DMS 273 (cell line): Measurements from ENCODE around the gene PLLP.
"Not testable (repeated sequence)": the region's sequence is repeated elsewhere in the genome, so short reads cannot be mapped to it uniquely, and the experiment has no call there.

ENCODE experiments used
- DNase-seq: peaks from one replicate; lab custom pipeline; 2025; ENCODE audit not compliant: unreplicated experiment; lab: John Stamatoyannopoulos, UW

PLLP gene

DNA sequence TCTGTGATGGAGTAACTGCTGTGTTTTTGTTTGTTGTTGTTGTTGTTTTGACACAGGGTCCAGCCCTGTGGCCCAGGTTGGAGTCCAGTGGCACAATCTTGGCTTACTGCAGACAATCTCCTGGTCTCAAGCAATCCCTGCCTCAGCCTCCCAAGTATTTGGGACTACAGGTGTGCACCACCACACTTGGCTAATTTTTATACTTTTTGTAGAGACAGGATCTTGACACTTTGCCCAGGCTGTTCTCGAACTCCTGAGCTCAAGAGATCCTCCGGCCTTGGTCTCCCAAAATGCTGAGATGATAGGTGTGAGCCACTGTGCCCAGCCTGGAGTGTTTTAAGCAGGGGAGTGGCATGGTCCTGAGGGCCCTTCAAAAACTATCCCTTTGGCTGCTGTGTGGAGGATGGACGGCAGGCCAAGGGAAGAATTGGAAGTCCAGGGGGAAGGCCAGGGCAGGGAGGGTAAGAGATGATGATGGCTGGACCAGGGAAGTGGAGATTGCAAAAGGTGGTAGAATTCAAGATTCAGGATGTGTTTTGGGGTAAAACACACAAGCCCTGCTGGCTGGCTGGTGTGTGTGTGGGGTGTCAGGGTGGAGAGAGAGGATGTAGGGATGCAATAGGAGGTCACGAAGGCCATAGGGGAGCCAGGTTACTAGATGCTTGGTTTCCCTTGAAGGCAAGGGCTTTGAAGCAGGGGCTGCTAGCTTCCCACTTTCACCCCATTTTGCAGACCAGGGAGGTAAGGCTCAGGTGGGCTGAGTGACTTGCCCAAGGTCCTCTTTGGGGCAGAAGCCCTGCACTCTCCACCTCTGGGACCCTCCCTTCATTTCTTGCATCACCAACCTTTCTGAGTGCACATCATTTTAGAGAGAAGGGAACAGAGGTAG is 18.8 kb upstream of the PLLP start:
- DNase-seq = no peak

DNA sequence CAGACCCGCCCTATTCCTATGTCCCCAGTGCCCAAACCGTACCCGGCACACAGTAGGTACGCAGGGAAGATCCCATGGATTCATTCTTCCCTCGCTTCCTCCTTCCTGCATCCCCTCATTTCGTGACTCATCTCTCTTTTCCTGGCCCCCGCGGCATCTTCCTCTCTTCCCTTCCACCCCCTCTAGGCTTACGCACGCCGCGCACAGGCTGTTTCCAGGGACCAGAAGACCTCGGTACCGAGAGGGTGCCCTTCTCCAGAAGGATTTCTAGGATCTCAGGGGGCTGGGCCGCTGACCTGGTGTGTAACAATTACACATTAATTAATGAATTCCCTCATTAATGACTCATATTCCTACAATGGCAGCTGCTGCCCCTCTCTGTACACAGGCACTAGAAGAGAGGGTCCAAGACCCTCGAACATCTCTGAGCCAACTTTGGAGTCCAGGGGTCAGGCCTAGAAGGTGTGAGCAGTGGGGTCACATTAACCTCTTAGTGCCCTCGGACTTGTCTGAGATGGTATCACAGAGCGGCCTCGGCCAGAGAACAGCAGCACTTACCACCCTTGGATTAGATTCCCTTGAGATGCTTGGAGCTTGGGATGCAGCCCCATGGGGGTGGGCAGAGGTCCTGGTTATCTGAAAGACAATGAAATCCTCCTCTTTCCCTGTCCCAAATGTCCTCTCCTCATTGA is 16.8 kb upstream of the PLLP start:
- no peak for DNase-seq

DNA sequence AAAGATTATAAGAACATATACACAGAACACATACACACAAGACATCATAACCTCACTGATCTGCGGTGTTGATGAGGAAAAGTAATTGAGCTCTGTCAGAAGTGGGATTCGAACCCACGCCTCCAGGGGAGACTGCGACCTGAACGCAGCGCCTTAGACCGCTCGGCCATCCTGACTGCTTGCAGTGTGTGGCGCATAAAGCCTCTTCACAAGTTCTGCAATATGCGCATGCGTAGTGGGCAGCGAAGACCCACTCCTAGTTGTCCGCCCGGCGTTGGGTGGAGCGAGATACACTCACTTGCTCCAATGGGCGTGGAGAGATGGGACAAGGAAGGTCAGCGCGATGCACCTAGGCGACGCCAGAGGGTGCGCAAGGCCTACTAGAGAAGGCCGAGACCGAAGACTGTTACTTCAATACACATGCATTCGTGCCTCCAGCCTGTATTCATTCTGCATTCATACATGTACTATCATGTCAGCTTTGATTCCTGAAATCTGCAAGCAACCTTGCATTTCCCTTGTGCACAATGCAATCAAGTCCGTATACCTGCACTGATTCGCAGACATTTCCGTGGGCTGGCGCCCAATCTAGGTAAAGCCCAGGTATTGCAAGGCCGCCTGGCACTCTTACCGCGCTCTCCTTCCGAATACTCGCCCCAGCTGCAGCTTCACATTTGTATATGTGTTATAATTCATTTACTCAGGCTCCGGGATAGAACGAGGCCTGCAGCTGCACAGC is 16.1 kb upstream of the PLLP start:
- peak; percentile 99 for DNase-seq

DNA sequence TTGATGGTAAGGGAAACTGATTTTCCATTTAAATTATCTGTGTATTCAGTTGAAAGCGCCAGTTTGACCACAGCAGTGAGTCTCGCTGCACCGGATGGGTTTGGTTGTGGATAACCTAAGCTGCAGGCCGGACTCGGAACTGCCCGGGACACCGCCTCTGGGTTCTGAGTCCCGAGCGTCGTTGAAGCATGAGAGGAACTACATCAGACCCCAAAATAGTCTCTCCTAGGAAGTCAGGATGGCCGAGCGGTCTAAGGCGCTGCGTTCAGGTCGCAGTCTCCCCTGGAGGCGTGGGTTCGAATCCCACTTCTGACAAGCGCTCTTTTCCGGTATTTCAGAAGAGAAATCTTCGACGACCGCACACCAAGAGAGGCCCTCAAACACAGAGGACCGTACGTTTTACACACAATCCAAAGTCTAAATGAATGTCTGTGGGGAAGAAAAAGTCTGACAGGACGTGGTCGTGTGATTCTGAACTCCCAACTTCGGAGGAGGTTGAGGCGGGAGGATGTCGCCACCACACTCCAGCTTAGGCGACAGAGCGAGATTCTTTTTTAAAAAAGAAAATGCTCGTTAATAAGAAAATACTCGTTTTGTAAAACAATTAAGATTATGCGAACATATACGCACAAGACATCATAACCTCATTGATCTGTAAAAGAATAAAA is 15.4 kb upstream of the PLLP start:
- DNase-seq = peak; percentile 97

DNA sequence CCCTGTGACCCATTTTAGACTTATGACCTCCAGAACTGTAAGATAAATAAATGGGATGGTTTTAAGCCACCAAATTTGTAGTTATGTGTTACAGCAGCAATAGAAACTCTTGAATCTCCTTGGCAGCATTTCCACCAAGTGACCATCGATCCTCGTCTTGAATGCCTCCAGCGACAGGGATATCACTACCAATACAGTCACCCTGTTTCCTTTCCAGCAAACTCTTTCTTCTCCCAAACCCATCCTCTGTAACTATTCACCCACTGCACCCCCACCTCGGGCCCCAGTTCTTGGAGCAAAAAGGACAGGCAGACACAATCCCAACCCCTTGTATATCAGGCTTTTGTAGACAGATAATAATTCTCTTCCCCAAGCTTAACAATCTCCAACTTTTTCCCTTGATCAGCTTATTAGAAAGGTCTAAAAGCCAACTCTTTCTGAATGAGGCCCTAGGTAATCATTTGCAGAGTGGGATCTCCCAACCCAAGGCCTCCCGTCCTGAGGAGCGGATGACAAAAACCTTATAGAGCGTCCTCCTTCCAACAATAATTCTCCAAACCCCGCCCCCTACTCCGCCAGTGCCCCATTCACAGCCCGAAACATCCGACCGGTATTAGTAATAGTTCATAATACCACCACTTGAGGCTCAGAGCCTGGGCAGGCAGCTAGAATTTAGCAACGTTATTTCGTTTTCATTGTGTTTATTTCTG is 14.7 kb upstream of the PLLP start:
- DNase-seq = peak; percentile 93

DNA sequence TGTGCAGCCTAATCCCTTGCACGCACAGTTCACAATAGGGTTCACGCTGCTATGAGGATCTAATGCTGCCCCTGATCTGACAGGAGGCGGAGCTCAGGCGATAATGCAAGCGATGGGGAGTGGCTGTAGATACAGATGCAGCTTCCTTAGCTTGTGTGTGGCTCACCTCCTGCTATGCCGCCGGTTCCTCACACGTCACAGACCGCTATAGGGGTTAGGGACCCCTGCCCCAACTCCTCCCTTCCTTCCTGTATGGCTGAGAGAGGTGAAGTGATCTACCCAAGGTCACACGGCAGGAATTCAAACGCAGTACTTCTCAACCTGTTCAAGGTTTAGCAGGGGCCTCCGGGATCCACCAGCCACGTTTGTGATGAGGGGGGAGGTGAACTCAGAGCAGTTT is 13.4 kb upstream of the PLLP start:
- DNase-seq = no peak

DNA sequence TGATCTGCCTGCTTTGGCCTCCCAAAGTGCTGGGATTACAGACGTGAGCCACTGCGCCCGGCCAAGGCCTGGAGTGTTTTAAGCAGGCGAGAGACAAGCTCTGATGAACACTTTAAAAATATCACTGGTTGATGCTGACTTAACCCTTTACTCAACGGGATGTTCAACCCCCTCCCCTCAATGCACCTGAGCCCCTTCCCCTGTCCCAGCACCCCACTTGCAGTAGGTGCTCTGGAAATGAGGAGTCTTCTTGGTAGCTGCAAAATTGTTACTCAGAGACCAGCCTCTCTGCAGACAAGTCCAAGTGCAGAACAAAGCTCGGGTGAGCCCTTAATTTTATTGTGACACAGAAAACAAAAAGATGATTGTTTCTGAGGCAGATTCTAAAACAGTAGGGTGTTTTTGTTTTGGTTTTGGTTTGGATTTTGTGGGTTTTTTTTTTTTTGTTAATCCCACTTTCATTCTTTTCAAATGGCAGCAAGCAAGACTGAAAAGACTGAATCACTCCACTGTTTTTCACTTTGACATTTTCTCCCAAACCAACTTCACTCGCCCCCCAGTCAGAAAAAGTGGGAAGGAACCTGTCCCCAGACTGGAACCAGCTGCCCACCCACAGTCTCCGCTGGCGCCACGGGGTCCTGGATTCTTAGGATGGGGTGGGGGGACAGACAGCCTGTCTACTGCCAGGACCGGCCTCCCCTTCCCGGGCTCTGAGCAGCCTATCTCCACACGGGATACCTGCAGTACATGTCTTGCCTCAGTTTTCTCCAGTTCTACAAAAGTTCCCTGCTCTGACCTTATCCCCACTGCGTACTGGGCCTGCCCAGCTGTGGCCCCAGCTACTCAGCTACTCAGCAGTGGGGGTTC is 5.2 kb upstream of the PLLP start:
- DNase-seq = no peak

DNA sequence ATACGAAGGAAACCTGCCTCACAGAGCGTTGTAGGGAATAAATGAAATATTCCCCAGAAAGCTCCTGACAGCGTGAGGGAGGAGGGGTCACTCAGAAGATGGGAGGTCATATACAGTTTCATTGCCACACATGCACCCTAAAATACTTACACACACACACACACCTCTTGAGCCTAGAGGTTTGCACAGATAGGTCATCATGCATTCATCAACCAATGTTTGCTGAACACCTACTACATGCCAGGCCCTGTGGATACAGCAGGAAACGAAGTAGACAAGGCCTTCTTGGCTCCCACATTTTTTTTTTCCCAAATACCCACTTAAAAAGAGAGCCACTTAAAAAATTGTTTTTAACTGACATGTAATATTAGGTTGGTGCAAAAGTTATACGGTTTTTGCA is 907 bp upstream of the PLLP start:
- DNase-seq = no peak

DNA sequence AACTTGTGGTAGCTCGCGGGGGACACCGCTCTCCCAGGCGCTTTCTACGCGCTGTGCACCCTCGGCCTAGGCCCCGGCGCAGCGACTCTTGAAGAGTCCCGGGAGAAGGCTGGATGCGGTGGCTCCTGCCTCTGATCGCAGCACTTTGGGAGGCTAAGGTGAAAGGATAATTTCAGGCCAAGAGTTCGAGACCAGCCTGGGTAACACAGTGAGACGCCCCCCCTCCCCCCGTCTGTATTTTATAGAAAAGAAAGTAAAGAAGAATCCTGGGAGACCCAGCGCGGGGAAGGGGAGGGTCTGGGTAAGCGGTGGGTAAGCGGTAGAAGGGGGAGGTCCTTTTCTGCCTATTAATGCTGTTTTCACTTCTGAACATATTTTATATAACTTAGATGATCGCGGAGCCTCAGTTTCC is 486 bp upstream of the PLLP start:
- no peak for DNase-seq

DNA sequence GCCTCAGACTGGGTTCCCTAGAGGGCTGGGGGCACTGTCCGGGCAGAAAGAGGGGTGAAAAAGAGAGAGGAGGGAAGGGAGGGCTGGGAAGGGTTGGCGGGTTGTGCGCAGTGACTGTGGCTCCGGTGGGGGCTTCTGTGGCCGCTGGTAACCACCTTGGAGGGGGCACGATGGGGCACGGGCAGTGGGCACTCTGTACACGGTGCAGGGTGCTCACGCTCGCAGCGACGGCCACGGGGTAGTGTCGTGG is 588 bp downstream of the PLLP start:
- no peak for DNase-seq

DNA sequence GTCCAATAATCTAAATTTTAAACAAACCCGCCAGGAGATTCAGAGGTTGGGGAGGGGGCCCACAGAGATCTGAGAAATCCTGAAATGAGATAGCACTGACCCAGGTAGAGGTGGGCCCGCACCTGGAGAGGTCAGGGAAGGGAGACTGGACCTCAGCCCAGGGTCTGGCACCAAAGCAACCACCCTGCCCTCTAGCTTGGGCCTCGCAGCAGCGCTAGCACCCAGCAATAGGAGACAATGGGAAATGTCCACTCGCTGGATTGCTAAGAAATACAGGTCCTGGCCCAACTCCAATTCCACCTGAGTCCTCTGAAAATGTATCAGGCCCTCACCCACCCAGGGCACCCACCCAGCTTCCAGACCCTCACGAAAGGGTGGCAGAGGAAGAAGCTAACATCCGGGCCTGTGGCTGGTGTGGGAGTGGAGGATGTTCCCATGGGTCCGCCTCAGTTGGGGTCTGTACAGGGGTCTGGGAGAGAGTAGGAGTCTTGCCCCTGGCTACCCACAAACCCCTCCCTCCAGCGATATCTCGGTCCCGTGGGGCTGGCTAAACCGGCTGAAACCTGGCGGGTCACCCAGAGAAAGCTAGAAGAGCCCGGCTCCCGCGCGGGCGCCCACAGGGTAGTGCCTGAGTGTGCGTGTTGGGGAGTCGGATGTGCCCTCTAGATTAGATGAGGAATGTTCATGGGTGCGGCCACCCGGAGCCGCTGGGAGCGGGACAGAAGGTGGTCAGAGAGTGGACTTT is 1.1 kb downstream of the PLLP start:
- no peak for DNase-seq

DNA sequence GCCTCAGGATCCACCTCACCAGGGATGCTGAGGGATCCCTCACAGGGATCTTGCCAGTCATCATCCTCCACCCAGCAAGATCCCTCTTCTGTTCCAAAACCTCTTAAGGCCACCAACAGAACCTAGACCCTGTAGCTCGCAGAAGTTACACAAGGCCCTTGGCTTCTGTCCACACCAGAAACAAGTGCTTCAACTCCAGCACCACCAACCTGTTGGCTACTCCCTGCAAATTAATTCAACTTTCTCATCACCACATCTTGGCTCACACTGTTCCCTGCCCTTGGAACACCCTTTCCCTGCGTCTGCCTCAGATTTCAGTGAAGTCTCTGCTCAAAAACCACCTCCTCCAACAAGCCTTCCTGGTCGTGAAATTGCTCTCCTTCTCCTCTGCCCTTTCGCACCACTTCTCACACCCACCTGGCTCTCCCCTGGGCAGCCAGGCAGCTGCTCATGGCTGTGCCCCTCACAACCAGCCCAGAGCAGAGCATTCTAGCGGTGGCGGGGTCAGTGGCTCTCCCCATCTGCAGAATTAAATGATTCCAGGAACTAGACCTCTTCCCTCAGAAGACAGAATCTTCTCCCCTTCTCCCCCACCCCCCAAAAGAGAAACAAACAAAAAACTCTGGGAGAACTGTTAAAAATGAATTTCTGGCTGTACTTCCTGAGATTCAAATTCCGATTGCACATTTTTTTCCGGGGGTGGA is 1.8 kb downstream of the PLLP start:
- DNase-seq = no peak

DNA sequence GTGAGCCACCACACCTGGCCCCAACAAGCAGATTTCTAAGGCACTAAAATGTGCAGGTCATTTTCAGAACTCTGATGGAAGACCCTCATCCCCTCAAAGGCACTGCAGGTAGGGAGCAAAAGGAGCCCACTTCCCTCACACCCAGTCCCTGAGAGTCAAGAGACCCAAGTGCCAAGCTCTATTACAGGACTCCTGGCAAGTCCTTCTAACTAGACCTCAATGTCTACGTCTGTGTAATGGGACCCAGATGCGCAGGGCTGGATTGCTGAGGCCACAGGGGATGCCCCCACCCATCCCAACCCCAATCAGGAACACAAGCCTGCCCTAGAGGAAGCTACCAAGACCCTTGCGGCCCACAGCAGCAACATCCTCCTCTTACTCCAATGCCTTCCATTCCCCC is 2.7 kb downstream of the PLLP start:
- no peak for DNase-seq

DNA sequence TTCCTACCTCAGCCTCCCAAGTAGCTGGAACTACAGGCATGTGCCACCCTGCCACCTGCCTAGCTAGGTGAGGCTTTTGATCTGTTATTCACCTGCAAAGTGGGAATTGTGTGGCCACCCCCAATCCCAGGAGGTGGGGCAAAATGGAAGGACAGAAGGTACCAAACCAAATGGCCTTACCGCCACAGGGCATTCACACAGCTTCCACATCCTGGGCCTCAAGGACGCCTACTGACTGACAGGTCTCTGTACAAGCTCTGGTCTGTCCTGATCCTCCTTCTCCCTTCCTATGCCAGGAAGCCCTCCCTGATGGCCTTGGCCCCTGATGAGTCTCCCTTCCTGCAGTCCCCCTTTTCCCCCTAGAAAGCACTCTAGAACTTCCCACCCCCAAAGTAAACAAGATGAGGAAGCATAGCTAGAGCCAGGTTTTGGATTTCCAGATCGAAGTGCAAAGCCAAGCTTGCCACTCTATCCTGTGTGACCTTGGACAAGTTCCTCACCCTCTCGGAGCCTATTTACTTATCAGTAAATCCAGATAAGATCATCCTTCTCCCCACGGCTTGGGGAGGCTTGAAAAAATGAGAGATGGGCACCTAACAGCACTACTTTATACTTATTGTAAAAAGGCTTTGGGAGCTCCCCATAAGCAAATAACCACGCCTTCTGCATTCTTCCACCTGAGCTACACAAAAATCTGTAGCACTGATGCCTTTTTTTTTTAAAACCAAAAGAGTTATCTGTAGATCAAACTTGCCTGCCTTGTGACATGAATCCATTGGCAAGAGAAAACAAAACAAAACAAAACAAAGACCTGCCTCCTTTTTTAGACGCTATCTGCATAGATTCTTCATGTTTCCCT is 4.5 kb downstream of the PLLP start:
- DNase-seq = no peak

DNA sequence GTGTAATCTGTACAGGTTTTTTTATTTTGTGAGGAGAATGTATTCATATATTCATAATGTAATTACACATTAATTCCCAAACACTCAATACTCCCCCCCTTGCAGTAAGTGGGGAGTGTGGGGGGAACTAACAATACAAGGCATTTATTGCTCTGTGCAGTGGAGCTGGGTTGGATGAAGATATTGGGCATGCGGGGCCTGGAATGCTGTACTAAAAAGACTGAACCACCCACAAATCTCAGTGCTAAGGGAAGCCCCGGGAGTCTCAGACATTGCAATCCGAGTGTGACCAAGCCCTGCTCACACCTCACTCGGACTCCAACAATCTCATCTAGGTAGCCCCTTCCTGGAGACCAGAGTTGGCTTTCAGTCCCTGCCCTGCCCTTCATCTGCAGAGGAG is 6.0 kb downstream of the PLLP start:
- DNase-seq = no peak

DNA sequence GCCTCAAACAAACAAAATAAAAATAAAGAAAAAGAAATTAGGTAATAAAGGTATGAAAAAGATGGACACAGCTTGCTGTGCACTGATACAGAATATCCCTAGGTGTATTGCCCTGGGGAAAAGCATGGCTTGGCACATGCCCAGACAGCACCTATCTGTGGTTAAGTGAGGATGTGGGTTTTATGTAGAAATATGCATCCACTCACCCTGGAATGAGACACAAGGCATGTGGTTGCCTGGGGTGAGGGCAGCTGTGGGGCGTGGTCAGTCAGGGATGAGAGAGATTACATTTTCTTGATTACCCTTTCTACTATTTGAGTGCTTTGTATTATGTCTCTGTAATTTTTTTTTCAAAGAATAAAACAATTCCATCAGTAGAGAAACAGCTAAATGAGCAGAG is 6.9 kb downstream of the PLLP start:
- no peak for DNase-seq

DNA sequence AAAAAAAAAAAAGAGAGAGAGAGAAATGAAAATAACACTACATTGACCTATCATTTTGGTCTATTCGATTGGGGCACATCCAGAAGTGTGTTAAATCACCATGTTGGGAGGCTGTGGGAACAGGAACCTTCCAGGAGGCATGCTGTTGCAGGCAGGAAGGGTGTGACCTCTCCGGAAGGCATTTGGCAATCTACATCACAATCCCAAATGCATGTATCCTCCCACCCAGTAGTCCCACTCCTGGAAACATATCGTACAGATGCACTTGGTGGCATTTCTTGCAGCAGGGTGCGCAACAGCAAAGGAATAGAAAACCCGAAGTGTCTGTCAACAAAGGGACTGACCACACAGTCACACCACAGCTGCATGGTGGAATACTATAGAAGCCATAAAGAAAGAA is 7.9 kb downstream of the PLLP start:
- DNase-seq = no peak

DNA sequence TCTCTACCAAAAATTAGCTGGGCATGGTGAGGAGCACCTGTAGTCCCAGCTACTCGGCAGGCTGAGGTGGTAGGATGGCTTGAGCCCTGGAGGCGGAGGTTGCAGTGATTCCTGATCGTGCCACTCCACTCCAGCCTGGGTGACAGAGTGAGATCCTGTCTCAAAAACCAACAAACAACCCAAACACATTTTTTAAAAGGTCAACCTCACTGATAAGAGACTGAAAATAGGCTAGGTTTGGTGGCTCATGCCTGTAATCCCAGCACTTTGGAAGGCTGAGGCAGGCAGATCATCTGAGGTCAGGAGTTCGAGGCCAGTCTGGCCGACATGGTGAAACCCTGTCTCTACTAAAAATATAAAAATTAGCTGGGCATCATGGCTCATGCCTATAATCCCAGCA is 8.5 kb downstream of the PLLP start:
- not testable (repeated sequence) for DNase-seq
